Testis (tissue), 2 donors: Measurements from ENCODE around the gene VWCE.

ENCODE experiments used
- POLR2A ChIP-seq: fragments of 450-650 bp; IDR thresholded peaks from one replicate; pipeline ENCODE4 v1.6.1; 2017; ENCODE audit warnings: antibody characterized with exemption, mild to moderate bottlenecking, moderate library complexity
- TF ChIP-seq, protein P1 (sequence below), 3 experiments: fragments of 450-650 bp in 2 of 3; fragments of 200-600 bp in 1 of 3; sonication (generic) in 1 of 3; IDR thresholded peaks; one replicate each; pipeline ENCODE4 v1.5.1; 2016 to 2019; ENCODE audit warnings: antibody characterized with exemption in 3 of 3, mild to moderate bottlenecking in 2 of 3, moderate library complexity in 1 of 3

DNA sequence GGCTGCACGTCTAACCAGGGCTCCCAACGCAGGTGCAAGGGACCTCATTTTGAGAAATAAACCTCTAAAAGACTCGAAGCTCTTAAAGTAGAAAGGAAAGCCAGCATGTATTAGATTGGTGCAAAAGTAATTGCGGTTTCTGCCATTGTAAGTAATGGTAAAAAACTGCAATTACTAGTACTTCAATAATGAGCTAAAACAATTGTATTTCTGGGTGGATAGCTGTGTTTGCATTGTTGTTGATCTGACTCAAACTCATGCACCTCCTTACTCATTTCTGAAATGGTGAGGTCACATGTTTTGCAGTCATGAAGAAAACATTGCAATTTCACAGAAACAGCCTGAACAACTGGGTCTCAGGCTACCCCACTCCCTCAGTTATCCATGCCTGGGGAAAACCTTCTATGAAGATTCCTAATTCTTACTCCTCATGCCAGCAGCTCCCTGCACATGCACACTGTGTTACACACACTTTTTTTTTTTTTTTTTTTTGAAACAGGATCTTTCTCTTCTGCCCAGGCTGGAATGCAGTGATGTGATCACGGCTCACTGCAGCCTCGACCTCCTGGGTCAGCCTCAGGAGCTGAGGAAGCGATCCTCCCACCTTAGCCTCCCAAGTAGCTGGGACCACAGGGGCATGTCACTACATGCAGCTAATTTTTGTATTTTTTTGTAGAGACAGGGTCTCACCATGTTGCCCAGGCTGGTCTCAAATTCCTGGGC lies 24.6 kb downstream of the VWCE start:
- TF ChIP-seq, protein P1, sequence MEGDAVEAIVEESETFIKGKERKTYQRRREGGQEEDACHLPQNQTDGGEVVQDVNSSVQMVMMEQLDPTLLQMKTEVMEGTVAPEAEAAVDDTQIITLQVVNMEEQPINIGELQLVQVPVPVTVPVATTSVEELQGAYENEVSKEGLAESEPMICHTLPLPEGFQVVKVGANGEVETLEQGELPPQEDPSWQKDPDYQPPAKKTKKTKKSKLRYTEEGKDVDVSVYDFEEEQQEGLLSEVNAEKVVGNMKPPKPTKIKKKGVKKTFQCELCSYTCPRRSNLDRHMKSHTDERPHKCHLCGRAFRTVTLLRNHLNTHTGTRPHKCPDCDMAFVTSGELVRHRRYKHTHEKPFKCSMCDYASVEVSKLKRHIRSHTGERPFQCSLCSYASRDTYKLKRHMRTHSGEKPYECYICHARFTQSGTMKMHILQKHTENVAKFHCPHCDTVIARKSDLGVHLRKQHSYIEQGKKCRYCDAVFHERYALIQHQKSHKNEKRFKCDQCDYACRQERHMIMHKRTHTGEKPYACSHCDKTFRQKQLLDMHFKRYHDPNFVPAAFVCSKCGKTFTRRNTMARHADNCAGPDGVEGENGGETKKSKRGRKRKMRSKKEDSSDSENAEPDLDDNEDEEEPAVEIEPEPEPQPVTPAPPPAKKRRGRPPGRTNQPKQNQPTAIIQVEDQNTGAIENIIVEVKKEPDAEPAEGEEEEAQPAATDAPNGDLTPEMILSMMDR (IDR thresholded peaks at IDR 0.05) = no peak
- TF ChIP-seq POLR2A = no peak
